Upper lobe of right lung (tissue), 1 donor: ENCODE data around the gene E2F4. TPM values are rescaled to one million over a fixed set of nuclear protein-coding genes. Genes with fewer than 3 reads are reported as not detected.

Experiments used
- ATAC-seq: fragments of 200-7000 bp; cut with Tn5 transposase; one replicate; pipeline ENCODE4 v1.9.1; 2020; ENCODE audit warnings: mild to moderate bottlenecking, moderate library complexity
- DNase-seq: peaks from one replicate; pipeline ENCODE4 v3.0.0-alpha.2; 2020
- H3K27ac ChIP-seq: fragments of 200-600 bp; one replicate; pipeline ENCODE4 v1.8.0; 2022
- H3K27me3 ChIP-seq: fragments of 200-600 bp; one replicate; pipeline ENCODE4 v1.8.0; 2022; ENCODE audit warnings: mild to moderate bottlenecking
- H3K36me3 ChIP-seq: fragments of 200-600 bp; one replicate; pipeline ENCODE4 v1.8.0; 2022
- H3K4me1 ChIP-seq: fragments of 200-600 bp; one replicate; pipeline ENCODE4 v1.8.0; 2022
- H3K4me3 ChIP-seq: fragments of 200-600 bp; one replicate; pipeline ENCODE4 v1.8.0; 2022; ENCODE audit warnings: mild to moderate bottlenecking
- H3K9me3 ChIP-seq: fragments of 200-600 bp; one replicate; pipeline ENCODE4 v1.8.0; 2022
- CTCF ChIP-seq: fragments of 200-600 bp; IDR thresholded peaks from one replicate; pipeline ENCODE4 v1.8.0; 2022; ENCODE audit warnings: antibody characterized with exemption
- intact Hi-C: fragments of 100-400 bp; cut with DNase I; formaldehyde crosslinking; loops from one replicate; pipeline ENCODE4 v1.11.0; 2022
- total RNA-seq: library from RNA; stranded (reverse); fragmentation: NEBNext Ultra II Directional; extraction: Animal tissue kit (Norgen Biotek cat#: 25700); gene quantifications from one replicate; pipeline ENCODE4 v1.2.1, GENCODE V29; 2021
- donor health status: DM: no; HTN: yes; CAD: no; lungs with severe emphysema.

E2F4 gene
- total RNA-seq, 1 donor from 2014 or later, result 68.2 TPM

DNA sequence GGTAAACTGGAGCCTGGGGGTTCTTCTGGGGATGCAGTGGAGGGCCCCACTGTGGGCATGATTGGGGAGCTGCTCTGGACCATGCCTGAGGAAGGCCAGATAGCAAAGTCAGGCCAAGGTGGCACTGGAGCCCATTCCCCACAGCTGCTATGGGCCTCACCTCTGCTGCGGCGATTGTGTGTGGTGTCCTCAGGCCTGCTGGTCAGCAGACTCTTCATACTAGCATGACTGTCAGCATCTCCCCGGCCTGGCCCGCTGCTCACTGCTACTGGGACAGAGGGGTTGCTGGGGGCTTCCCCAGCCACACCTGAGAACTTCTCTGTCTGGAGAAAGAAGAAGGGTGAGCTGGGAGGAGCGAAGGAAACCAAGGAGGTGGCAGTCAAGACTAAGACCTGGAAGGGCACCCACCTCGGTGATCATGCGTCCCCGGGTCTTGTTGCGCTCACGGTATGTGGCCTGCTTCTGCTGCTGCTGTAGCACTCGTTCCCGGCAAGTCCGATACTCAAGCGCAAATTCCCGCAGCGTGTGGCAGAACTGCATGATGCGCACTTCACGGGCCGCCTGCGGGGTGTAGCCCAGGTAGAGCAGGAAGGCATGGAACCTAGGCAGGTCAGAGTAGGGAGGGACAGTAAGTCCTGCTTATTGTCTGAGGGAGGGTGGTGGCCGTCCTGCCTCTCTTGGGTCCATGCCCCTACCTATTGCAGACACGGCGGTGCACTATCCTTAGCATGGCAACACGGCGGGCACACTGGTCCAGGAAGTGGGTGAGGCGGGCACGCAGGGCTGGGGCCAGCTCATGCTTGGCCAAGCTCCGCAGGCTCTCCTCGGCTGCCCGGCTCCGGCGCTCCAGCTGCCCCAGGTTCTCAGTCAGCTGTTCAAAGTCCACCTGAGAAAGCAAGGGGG lies 38.2 kb downstream of the E2F4 start:
- intact Hi-C loops, result no loop called here
- Histone ChIP-seq H3K4me1 (peaks cover 13% of the 10 kb centered on the region), H3K36me3 (peaks cover 70% of the 10 kb centered on the region), H3K4me3 (no peak overlapping the region), H3K27ac (no peak overlapping the region), H3K9me3 (no peaks in the 10 kb centered on the region), H3K27me3 (no peaks in the 10 kb centered on the region)
- peak; percentile 61 for DNase-seq
- TF ChIP-seq CTCF, result no peak
- no peak for ATAC-seq

DNA sequence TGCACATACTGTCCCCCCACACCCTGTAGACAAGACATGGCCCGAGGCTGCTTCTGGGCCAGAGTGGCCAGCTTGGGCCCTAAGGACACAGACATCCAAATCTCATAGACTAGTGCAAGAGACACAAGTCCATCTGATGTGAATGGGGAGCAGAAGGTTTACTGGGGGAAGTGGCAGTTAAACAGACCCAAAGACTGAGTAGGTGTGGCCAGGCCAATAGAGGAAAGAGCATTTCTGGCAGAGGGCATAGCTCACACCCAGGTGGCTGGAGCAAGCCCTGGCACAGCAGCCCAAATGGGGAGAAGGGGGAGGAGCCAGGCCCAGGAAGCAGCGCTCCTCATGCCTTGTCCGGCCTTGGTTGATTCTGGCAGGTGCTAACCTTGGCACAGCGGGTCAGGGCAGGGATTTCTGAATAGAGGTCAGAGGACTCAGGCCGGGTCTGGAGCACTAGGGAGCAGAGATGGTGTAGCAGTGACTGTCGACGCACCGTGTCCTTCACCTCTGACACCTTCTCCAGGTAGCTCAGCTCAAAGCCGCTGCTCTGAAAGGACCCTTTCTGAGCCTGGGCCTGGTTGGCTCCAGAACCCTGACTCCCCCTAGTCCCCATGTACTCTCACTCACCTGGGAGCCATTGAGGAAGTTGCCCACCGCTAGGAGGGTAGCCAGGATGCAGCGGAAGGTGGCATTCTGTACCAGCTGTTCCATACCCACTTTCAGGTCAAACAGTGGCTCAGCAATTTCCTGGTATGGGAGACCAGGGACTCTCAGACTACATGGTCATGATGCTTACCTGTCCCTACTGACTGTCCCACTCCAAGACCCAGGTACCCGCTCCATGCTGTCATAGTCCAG lies 39.1 kb downstream of the E2F4 start:
- Histone ChIP-seq H3K9me3 (no peaks in the 10 kb centered on the region), H3K4me1 (peaks cover 12% of the 10 kb centered on the region), H3K27me3 (no peaks in the 10 kb centered on the region), H3K4me3 (no peak overlapping the region), H3K36me3 (peaks cover 79% of the 10 kb centered on the region), H3K27ac (no peak overlapping the region)
- no peak for DNase-seq
- TF ChIP-seq CTCF, result no peak
- intact Hi-C loops, result no loop called here
- no peak for ATAC-seq

- Histone ChIP-seq H3K9me3 (no peaks in the 10 kb centered on the region), H3K36me3 (peaks cover 99% of the 10 kb centered on the region), H3K27me3 (no peaks in the 10 kb centered on the region), H3K27ac (no peak overlapping the region), H3K4me1 (no peaks in the 10 kb centered on the region), H3K4me3 (no peak overlapping the region)
- intact Hi-C loops, result no loop called here
- ATAC-seq (no peak), DNase-seq (no peak)
- TF ChIP-seq CTCF, result no peak
These were observed 41.6 kb downstream of the E2F4 start for GRCh38 chr16:67233596-67233995.

- peaks cover 99% of the 10 kb centered on the region for H3K36me3 ChIP-seq
- TF ChIP-seq CTCF, result no peak
- H3K9me3 ChIP-seq, result no peaks in the 10 kb centered on the region
- no peak overlapping the region for H3K4me3 ChIP-seq
- DNase-seq (no peak), ATAC-seq (no peak)
- intact Hi-C loops, result no loop called here
- H3K4me1 ChIP-seq, result no peaks in the 10 kb centered on the region
- H3K27me3 ChIP-seq, result no peaks in the 10 kb centered on the region
- H3K27ac ChIP-seq, result no peak overlapping the region
These were observed 42.2 kb downstream of the E2F4 start for GRCh38 chr16:67234180-67234597.

DNA sequence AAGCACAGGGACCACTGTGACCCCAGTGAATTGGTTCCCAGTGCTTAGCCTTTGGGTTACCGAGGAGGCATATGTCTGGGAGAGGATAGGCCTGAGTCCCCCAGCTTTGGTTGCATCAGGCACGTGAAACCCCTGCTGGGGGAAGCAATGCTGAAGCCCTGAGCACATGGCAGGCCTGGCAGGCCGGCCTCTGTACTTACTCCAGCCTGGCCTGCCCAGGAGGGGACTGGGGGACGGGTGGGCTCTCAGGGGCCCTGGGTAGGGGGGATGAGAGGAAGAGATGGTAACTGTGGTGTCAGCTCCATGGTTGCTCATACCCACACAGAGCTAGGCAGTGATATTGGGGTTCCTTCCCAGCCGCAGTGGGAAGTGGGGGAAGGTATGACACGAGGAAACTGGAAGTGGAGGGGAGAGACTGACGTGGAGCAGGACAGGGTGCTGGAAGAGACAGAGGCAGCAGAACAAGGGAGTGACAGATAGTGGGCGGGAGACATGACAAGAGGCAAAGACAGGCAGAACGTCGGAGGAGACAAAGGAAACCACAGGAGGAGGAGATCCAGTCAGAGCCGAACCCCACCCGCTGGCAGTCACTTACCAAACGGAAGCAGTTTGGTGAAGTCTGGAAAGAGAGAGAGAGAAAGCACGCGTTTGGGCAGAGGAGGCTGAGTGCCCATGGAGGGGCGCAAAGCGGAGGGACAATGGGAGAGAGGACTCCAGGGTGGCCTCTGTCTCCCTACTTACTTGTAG lies 44.0 kb downstream of the E2F4 start:
- H3K36me3 ChIP-seq, result peaks cover 90% of the 10 kb centered on the region
- intact Hi-C loops, result no loop called here
- no peak overlapping the region for H3K27ac ChIP-seq

More for the DNA sequence above, 44.0 kb downstream of the E2F4 start:
- ATAC-seq, result no peak
- no peaks in the 10 kb centered on the region for H3K27me3 ChIP-seq
- H3K4me1 ChIP-seq, result peaks cover 17% of the 10 kb centered on the region
- no peak for DNase-seq
- TF ChIP-seq CTCF, result no peak
- no peaks in the 10 kb centered on the region for H3K9me3 ChIP-seq
- no peak overlapping the region for H3K4me3 ChIP-seq
